Sigmoid colon (tissue), 7 donors: ENCODE data around the gene TTC5. TPM values are rescaled to one million over a fixed set of nuclear protein-coding genes. Genes with fewer than 3 reads are reported as not detected.
"Not testable (repeated sequence)": the region's sequence is repeated elsewhere in the genome, so short reads cannot be mapped to it uniquely, and the experiment has no call there.

Source experiments
- DNase-seq: peaks from one replicate; pipeline ENCODE4 v3.0.0-alpha.2; 2019
- H3K27ac ChIP-seq, 4 donors: fragments of 200-600 bp; sonication (generic); one replicate each; pipeline ENCODE4 v1.5.1; 2016 to 2019; ENCODE audit warnings: mild to moderate bottlenecking in 1 of 4
- H3K27me3 ChIP-seq, 3 donors: fragments of 200-600 bp; sonication (generic); one replicate each; pipeline ENCODE4 v1.5.1; 2019; ENCODE audit warnings: mild to moderate bottlenecking in 1 of 3
- H3K36me3 ChIP-seq, 4 donors: fragments of 200-600 bp; sonication (generic); one replicate each; pipeline ENCODE4 v1.5.1; 2016 to 2019
- H3K4me1 ChIP-seq, 4 donors: fragments of 200-600 bp; sonication (generic); one replicate each; pipeline ENCODE4 v1.5.1; 2017 to 2019
- H3K4me3 ChIP-seq, 4 donors: fragments of 200-600 bp; sonication (generic); one replicate each; pipeline ENCODE4 v1.5.1; 2017 to 2019; ENCODE audit warnings: mild to moderate bottlenecking in 2 of 4, moderate library complexity in 1 of 4
- H3K9me3 ChIP-seq, 4 donors: fragments of 200-600 bp in 3 of 4; sonication (generic) in 3 of 4; one replicate each; pipeline versions ENCODE4 v1.5.1 to v1.6.1; 2013 to 2019
- CTCF ChIP-seq, 4 experiments: fragments of 450-650 bp in 3 of 4; fragments of 200-600 bp in 1 of 4; IDR thresholded peaks; one replicate each; pipeline ENCODE4 v1.5.1; 2016 to 2019; ENCODE audit warnings: antibody characterized with exemption in 4 of 4, mild to moderate bottlenecking in 3 of 4, moderate library complexity in 2 of 4
- EP300 ChIP-seq, 4 donors: sonication (generic); formaldehyde crosslinking; IDR thresholded peaks; one replicate each; pipeline ENCODE4 v1.6.1; 2017; ENCODE audit warnings: antibody characterized with exemption in 4 of 4
- POLR2A ChIP-seq, 2 donors: fragments of 450-650 bp; IDR thresholded peaks; one replicate each; pipeline ENCODE4 v1.6.1; 2016; ENCODE audit warnings: antibody characterized with exemption in 2 of 2, mild to moderate bottlenecking in 2 of 2, moderate library complexity in 2 of 2
- POLR2AphosphoS5 ChIP-seq, 4 donors: sonication (generic); formaldehyde crosslinking; IDR thresholded peaks; one replicate each; pipeline ENCODE4 v1.6.1; 2017; ENCODE audit warnings: antibody characterized with exemption in 4 of 4
- WGBS, 2 donors: extraction: QIAGEN DNeasy Blood & Tissue Kit; methylation state at CpG; one replicate each; pipeline ENCODE4 v1.1.7; 2013; 5-methylcytosine and 5-hydroxymethylcytosine counted together
- intact Hi-C: fragments of 100-400 bp; cut with DNase I; formaldehyde crosslinking; loops from one replicate; pipeline ENCODE4 v1.15.1; 2023
- polyA plus RNA-seq, 3 donors: library from polyadenylated mRNA; stranded (reverse); fragments of 200-250 nt; gene quantifications; one replicate each; pipeline ENCODE4 v1.2.3, GENCODE V29; 2013
- small RNA-seq, 3 donors: library from RNA; depleted of rRNA; stranded (forward); fragments of <200 nt; gene quantifications; one replicate each; pipeline ENCODE3, GENCODE V24; 2016
- total RNA-seq, 4 donors: library from RNA; depleted of rRNA; stranded (reverse); fragments of >200 nt; gene quantifications; one replicate each; pipeline ENCODE4 v1.1.0, GENCODE V29; 2016
- donor health status: healthy with polysubstance abuse.
- donor health status: Bipolar disorder and iron deficiency.
- donor health status: healthy.

The TTC5 gene
- total and polyA plus RNA-seq, 7 donors = 3.6 to 16.3 (median 6.8) TPM

DNA sequence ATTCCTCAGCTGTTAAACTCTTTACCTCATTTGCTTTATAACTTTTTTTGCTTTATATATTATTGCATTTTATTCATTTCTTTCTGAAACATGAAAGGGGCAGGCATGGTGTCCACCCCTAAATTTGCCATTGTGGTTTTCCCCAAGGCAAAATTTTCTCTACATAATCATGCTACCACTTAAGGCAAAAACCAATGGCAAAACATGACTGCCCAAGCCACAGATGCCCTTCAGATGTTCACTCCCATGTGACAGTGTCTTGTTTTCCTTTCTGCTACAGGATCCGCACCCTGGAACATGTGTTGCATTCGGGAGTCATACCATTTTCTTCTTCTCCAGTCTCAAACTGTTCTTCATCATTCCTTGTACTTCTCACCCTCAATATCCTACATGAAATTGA is 28.3 kb downstream of the TTC5 start:
- Histone ChIP-seq H3K9me3 (peaks cover 0 to 3% (median 0%) of the 10 kb centered on the region in 4 donors), H3K4me1 (no peaks in the 10 kb centered on the region), H3K36me3 (peaks cover 0 to 3% (median 0%) of the 10 kb centered on the region in 4 donors), H3K4me3 (no peak overlapping the region), H3K27me3 (no peaks in the 10 kb centered on the region), H3K27ac (no peak overlapping the region)
- intact Hi-C loops = no loop called here
- WGBS, 2 donors = 96 to 98% methylated on average over 2 of the region's 2 CpGs
- no peak for TF ChIP-seq POLR2A (IDR thresholded peaks at IDR 0.05)
- no peak for TF ChIP-seq CTCF (IDR thresholded peaks at IDR 0.05)
- TF ChIP-seq POLR2AphosphoS5 (IDR thresholded peaks at IDR 0.05) = no peak
- no peak for TF ChIP-seq EP300 (IDR thresholded peaks at IDR 0.05)
- DNase-seq = no peak

GRCh38 chr14:20274062-20274461 is 31.7 kb downstream of the TTC5 start:
- DNase-seq = no peak
- WGBS, 2 donors = 98% methylated on average over 2 of the region's 2 CpGs
- TF ChIP-seq CTCF (IDR thresholded peaks at IDR 0.05) (no peak), POLR2AphosphoS5 (IDR thresholded peaks at IDR 0.05) (no peak), EP300 (IDR thresholded peaks at IDR 0.05) (no peak), POLR2A (IDR thresholded peaks at IDR 0.05) (no peak)
- Histone ChIP-seq H3K4me1 (no peaks in the 10 kb centered on the region), H3K27me3 (no peaks in the 10 kb centered on the region), H3K9me3 (peaks cover 0 to 11% (median 0%) of the 10 kb centered on the region in 4 donors), H3K4me3 (no peak overlapping the region), H3K36me3 (no peaks in the 10 kb centered on the region), H3K27ac (no peak overlapping the region)
- intact Hi-C loops = no loop called here

DNA sequence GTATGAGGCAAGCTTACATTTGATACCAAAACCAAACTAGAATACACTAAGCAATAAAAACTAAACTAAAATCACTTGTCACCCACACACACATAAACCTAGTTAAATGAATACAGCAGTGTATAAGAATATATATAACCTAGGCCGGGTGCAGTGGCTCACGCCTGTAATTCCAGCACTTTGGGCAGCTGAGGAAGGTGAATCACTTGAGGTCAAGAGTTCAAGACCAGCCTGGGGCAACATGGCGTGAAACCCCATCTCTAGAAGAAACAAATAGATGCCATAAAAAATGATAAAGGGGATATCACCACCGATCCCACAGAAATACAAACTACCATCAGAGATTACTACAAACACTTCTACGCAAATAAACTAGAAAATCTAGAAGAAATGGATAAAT is 41.4 kb downstream of the TTC5 start:
- H3K27me3 ChIP-seq, H3K4me1 ChIP-seq, H3K4me3 ChIP-seq, DNase-seq, intact Hi-C loops, H3K27ac ChIP-seq, H3K36me3 ChIP-seq, H3K9me3 ChIP-seq: not testable (repeated sequence)
- WGBS, 2 donors = 92 to 96% methylated on average over 5 of the region's 5 CpGs

- Histone ChIP-seq H3K4me3 (no peak overlapping the region), H3K27ac (no peak overlapping the region), H3K9me3 (no peaks in the 10 kb centered on the region), H3K27me3 (no peaks in the 10 kb centered on the region), H3K4me1 (no peaks in the 10 kb centered on the region), H3K36me3 (no peaks in the 10 kb centered on the region)
- 61 to 64% methylated on average over 3 of the region's 3 CpGs for WGBS, 2 donors
- TF ChIP-seq CTCF (IDR thresholded peaks at IDR 0.05) (no peak), POLR2A (IDR thresholded peaks at IDR 0.05) (no peak), POLR2AphosphoS5 (IDR thresholded peaks at IDR 0.05) (no peak), EP300 (IDR thresholded peaks at IDR 0.05) (no peak)
- DNase-seq = no peak
- intact Hi-C loops = no loop called here
Observed at GRCh38 chr14:20262642-20263128, 43.1 kb downstream of the TTC5 start.

- H3K36me3 ChIP-seq = no peaks in the 10 kb centered on the region
- no peak for TF ChIP-seq EP300 (IDR thresholded peaks at IDR 0.05)
- TF ChIP-seq POLR2A (IDR thresholded peaks at IDR 0.05) = no peak
- no peak for TF ChIP-seq POLR2AphosphoS5 (IDR thresholded peaks at IDR 0.05)
- no peak for TF ChIP-seq CTCF (IDR thresholded peaks at IDR 0.05)
- H3K27me3 ChIP-seq = no peaks in the 10 kb centered on the region
- peaks cover 0 to 5% (median 1%) of the 10 kb centered on the region in 4 donors for H3K9me3 ChIP-seq
- intact Hi-C loops = no loop called here
- no peak overlapping the region for H3K4me3 ChIP-seq
- 61 to 62% methylated on average over 3 of the region's 3 CpGs for WGBS, 2 donors
- no peak overlapping the region for H3K27ac ChIP-seq
- H3K4me1 ChIP-seq = no peaks in the 10 kb centered on the region
- DNase-seq = no peak
Observed at GRCh38 chr14:20247646-20248246, 58.0 kb downstream of the TTC5 start.

Small RNAs within 50 kb of the gene (small RNA-seq; reads per million reads assigned to genes)
- gene SNORA79B = 0 to 0.86 (median 0) reads per million in 3 donors
- gene SNORD126 = 319 to 863 (median 764) reads per million in 3 donors

Other genes with a start within 250 kb of the TTC5 start
- not detected for gene OR4L1, start 245.9 kb downstream of the TTC5 start, total RNA-seq
- gene OR4L1, start 245.9 kb downstream of the TTC5 start, polyA plus RNA-seq = not detected
- gene OR4K17, start 195.2 kb downstream of the TTC5 start, total RNA-seq = not detected
- gene OR4K17, start 195.2 kb downstream of the TTC5 start, polyA plus RNA-seq = not detected
- not detected for gene OR4N5, start 167.1 kb downstream of the TTC5 start, total RNA-seq
- not detected for gene OR4N5, start 167.1 kb downstream of the TTC5 start, polyA plus RNA-seq
- gene OR11G2, start 115.1 kb downstream of the TTC5 start, total RNA-seq = not detected
- gene OR11G2, start 115.1 kb downstream of the TTC5 start, polyA plus RNA-seq = not detected
- gene OR11H6, start 82.2 kb downstream of the TTC5 start, total RNA-seq = not detected
- not detected for gene OR11H6, start 82.2 kb downstream of the TTC5 start, polyA plus RNA-seq
- gene OR11H7, start 77.0 kb downstream of the TTC5 start, total RNA-seq = not detected
- not detected for gene OR11H7, start 77.0 kb downstream of the TTC5 start, polyA plus RNA-seq
- gene OR11H4, start 66.7 kb downstream of the TTC5 start, total RNA-seq = not detected
- gene OR11H4, start 66.7 kb downstream of the TTC5 start, polyA plus RNA-seq = not detected
- gene CCNB1IP1, start 27.3 kb upstream of the TTC5 start, total RNA-seq = 10 to 100 TPM; 43.2 to 55.8 (median 44.4) TPM
- gene CCNB1IP1, start 27.3 kb upstream of the TTC5 start, polyA plus RNA-seq = 10 to 100 TPM; 31.2 to 54.1 (median 44.4) TPM
- 10 to 100 TPM in 3 of 4 donors, 1 to 10 TPM in 1; 7.4 to 14.3 (median 10.6) TPM for gene PARP2, start 37.7 kb upstream of the TTC5 start, total RNA-seq
- 10 to 100 TPM in 1 of 3 donors, 1 to 10 TPM in 2; 6.0 to 11.8 (median 7.4) TPM for gene PARP2, start 37.7 kb upstream of the TTC5 start, polyA plus RNA-seq
- gene TEP1, start 107.5 kb upstream of the TTC5 start, total RNA-seq = 10 to 100 TPM; 12.7 to 42.7 (median 19.6) TPM
- 10 to 100 TPM; 19.2 to 43.7 (median 22.9) TPM for gene TEP1, start 107.5 kb upstream of the TTC5 start, polyA plus RNA-seq
- 1 to 10 TPM in 1 of 4 donors, under 1 TPM in 3; 0.33 to 1.4 (median 0.62) TPM for gene KLHL33, start 130.2 kb upstream of the TTC5 start, total RNA-seq
- under 1 TPM; 0.23 to 0.60 (median 0.23) TPM for gene KLHL33, start 130.2 kb upstream of the TTC5 start, polyA plus RNA-seq
- 10 to 100 TPM; 34.1 to 65.6 (median 50.7) TPM for gene OSGEP, start 148.9 kb upstream of the TTC5 start, total RNA-seq
- gene OSGEP, start 148.9 kb upstream of the TTC5 start, polyA plus RNA-seq = 10 to 100 TPM; 21.0 to 49.4 (median 29.8) TPM
- gene APEX1, start 149.3 kb upstream of the TTC5 start, total RNA-seq = 100 to 1,000 TPM; 118 to 181 (median 146) TPM
- gene APEX1, start 149.3 kb upstream of the TTC5 start, polyA plus RNA-seq = 100 to 1,000 TPM in 1 of 3 donors, 10 to 100 TPM in 2; 84.4 to 150 (median 99.7) TPM
- gene PIP4P1, start 155.5 kb upstream of the TTC5 start, total RNA-seq = 10 to 100 TPM; 18.9 to 28.0 (median 22.8) TPM
- 10 to 100 TPM; 30.3 to 40.9 (median 32.4) TPM for gene PIP4P1, start 155.5 kb upstream of the TTC5 start, polyA plus RNA-seq
- gene PNP, start 163.5 kb upstream of the TTC5 start, total RNA-seq = 10 to 100 TPM in 2 of 4 donors, 1 to 10 TPM in 2; 5.5 to 32.3 (median 10.6) TPM
- 100 to 1,000 TPM in 2 of 3 donors, 10 to 100 TPM in 1; 60.7 to 121 (median 104) TPM for gene PNP, start 163.5 kb upstream of the TTC5 start, polyA plus RNA-seq
- gene RNASE10, start 199.6 kb upstream of the TTC5 start, total RNA-seq = not detected
- under 1 TPM in 1 of 3 donors, not detected in 2; 0.12 TPM for gene RNASE10, start 199.6 kb upstream of the TTC5 start, polyA plus RNA-seq